ENCODE measurements around the gene MRPL17.

DNA sequence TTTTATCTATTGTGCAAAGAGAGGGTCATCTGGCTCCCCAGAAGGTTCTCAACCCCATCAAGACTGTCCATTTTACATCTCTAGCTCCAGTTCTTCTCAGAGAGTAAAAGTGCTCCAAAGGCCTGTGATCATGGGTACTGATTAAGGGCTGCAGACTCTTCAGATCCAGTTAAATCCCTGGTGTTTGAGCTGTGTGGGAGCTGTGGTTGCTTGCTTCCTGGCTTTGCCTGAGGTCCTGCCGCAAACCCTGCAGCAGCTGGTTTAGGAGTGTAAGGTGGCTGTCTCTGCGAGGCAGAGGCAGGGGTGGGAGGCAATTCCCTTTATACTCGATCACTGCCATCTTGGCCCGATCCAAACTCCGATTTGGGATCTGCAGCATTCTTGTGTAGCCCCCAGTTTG, 1.2 kb downstream of the MRPL17 start:
- TF ChIP-seq, protein P1, sequence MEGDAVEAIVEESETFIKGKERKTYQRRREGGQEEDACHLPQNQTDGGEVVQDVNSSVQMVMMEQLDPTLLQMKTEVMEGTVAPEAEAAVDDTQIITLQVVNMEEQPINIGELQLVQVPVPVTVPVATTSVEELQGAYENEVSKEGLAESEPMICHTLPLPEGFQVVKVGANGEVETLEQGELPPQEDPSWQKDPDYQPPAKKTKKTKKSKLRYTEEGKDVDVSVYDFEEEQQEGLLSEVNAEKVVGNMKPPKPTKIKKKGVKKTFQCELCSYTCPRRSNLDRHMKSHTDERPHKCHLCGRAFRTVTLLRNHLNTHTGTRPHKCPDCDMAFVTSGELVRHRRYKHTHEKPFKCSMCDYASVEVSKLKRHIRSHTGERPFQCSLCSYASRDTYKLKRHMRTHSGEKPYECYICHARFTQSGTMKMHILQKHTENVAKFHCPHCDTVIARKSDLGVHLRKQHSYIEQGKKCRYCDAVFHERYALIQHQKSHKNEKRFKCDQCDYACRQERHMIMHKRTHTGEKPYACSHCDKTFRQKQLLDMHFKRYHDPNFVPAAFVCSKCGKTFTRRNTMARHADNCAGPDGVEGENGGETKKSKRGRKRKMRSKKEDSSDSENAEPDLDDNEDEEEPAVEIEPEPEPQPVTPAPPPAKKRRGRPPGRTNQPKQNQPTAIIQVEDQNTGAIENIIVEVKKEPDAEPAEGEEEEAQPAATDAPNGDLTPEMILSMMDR (optimal IDR thresholded peaks at IDR 0.05 in 1 of 3, IDR thresholded peaks at IDR 0.05 in 1 of 3, conservative IDR thresholded peaks at IDR 0.05 in 1 of 3; ENCODE audit: extremely low read depth in 1 of 3, insufficient read depth in 2 of 3, low read length in 3 of 3): no peak
- TF ChIP-seq EZH2 (IDR thresholded peaks at IDR 0.05; ENCODE audit: low read length): no peak

Data from keratinocyte (primary cell).